GM21576 (cell line): ENCODE results near the gene MAPKAPK2.

ENCODE experiments used
- ATAC-seq: cut with Tn5 transposase; IDR thresholded peaks from one replicate; pipeline ENCODE4 v1.9.1; 2021; ENCODE audit warnings: mild to moderate bottlenecking, moderate library complexity; ENCODE audit not compliant: unreplicated experiment

Gene MAPKAPK2

DNA sequence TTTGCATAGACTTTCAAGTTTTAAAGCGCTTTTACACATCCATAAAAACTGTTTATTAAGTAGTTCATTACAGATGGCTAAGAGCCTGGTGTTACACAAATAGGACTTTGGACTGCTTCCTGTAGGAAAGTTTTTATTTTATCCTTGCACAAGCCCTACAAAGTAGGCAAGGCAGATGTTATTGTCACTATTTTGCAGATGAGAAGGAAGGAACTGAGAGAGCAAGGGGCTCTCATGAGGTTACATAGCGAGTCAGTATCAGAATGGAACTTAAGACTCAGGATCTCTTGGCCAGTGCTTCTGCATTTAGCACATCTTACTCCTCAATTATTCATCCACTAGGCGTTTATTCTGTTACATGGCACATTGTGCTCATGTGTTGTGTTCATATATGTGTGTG lies 2.6 kb upstream of the MAPKAPK2 start:
- no peak for ATAC-seq

DNA sequence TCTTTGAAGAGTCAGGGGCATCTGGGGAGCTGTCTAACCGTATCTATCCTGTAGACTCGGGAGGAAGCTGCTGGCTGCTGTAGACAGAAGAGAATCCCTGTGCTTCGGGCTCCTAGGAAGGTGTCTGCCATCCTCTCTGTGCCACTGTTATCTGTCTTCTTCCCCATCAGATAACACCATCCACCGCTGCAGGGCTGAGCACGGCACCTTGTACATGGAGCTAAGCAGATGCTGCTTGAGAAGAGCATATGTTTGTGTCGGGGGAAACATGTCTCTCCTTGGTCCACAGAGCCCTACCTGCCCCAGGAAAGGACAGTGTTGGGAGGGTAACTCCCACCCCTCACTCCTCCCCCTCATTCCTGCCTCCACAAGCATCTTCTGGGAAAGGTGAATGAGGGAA lies 1.4 kb upstream of the MAPKAPK2 start:
- no peak for ATAC-seq

DNA sequence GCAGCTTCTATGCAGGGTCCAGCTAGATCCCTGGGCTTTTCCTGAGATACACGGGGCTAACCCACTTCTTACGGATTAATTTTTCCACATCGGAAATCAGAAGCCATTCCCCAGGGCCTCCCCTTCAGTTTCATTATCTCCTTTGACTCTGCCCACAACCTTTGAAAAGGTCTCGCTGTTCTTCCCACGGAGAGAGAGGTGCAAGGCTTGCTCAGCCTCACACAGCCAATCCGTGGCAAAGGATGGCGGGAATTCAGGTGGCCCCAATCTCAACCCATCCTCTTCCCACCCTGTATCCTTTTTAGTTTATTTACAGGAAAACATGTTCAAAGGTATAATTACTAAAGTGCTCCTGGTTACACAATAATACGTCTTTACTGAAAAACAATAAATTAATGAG lies 702 bp upstream of the MAPKAPK2 start:
- no peak for ATAC-seq

DNA sequence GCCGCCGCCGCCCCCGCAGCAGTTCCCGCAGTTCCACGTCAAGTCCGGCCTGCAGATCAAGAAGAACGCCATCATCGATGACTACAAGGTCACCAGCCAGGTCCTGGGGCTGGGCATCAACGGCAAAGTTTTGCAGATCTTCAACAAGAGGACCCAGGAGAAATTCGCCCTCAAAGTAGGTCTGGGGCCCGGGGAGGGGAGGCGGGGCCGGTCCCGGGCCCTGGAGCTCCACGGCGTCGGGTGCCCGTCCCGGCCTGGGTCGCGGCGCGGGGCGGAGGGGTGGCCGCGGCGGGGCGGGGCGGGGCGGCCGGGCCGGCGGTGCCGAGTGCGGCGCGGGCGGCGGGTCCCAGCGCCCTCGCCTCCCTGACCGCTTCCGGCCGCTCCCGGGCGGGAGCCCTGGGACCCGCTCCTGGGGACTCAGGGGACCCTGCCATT lies 646 bp downstream of the MAPKAPK2 start:
- ATAC-seq, result no peak

DNA sequence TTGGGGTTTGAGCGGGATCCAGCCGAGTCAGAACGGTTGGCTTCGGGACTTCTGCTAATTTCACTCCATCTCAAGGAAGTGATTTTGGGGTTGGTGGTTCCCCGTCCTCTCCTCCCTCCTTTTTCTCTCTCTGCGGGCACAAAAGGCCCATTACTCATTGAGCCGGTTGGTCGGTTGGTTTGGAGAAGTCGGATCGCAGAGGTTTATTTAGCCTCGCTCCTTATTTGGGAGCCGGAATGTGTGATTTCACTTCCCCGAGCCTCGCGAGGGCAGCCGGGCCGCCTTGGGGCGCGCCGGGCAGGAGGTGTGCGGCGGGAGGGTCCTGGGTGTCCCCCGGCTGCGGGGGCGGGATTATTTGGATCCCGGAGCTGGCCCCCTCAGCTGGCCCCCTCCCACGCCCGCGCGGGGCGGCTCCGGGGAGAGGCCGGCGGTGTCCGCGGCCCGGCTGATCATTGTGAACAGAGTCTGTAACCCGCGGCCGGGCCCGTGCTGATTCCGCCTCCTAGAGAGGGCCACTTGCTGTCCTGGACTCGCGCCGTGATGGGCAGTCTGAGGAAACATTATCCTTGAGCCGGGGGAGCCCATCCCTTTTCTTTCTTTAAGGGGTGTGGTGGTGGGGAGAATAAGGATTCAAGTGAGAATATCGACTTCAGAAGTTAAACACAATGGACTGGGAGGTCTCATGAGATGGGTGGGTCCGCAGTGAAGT lies 1.2 kb downstream of the MAPKAPK2 start:
- ATAC-seq, result no peak

DNA sequence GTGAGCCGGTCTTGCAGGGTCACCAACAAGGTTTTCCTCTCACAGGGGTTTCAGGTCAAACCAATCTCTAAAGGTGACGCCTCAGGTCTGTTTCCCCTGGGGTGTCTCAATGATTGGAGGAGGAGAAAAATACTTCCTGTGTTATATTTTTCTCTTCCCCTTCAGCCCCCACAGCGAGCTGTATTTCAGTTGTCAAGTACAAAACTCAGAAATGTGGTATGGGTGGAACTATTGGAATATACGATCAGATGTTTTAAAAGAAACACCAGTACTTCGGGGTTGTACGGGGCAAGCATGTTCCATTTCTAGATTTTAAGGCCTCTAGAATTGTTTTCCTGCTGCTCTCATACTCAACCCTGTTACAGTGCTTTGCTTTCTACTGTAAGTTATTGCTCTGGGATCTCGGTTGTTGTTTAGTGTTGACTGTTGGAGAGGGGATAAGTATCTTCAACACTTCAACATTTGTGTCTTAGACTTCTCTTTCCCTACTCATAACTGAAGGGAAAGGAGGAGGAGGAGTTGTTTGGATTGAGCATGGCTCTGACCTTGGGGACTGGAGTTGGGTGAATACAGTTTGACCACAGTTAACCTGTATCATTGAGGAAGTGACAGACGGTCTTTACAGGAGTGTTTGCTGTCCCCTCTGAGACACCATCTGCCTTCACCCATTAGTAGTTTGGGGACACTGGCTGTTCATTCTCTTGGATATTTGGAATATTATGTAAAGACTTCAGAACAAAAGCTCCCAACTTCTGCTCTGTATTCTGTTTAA lies 2.0 kb downstream of the MAPKAPK2 start:
- peak; percentile 36 for ATAC-seq

DNA sequence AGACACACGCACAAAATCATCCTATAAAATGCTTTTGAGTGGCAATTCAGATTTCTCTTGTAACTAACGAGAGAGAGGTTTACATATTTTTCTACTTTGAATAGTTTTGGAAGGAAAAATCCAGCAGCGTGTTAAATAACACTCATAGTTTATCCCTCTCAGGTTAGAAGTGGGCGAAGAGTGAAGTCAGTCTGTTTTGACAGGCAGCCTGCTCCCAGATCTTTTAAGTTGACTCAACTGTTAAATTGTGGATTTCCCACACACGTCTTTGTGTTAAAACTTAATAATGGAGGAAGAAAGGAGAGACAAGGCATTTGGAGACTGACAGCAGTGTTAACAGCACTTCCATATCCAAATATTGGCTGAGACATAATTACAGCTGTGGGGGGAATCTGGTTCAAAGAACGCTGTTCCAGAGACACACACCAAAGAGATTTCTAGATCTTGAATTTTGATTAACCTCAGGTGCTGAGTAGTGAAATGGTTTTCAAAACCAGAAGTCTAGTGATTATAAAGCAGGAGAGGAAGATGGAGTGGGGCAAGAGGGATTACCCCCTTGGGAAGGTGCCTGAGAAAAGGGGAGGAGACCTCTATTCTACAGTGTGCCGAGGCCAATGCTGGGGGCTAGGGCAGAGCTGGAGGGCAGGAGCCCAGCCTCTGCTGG lies 2.7 kb downstream of the MAPKAPK2 start:
- no peak for ATAC-seq

DNA sequence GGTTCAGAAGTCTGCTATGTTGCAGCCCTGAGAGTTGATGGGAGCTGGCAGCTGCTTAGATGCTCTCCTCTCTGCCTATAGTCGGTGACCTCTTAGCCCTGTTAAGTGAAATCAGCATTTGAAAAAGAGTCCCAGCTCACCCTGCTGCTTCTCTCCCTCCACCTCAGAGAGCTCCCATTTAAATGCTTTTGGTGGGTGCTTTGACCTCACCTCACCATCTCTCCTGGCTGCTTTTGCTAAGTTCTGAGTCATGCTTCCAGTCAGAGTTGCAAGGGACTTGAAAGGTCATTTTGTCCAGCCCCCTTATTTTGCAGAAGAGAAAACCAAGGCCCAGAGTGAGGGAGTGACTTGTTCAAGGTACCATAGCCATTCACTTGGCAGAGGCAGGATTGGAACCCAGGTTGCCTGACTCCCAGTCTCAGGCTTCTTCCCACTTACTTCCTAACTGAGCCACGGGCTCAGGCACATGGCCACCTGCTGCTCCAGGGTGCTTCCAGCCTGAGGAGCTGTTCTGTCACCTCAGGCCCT lies 3.3 kb downstream of the MAPKAPK2 start:
- no peak for ATAC-seq

DNA sequence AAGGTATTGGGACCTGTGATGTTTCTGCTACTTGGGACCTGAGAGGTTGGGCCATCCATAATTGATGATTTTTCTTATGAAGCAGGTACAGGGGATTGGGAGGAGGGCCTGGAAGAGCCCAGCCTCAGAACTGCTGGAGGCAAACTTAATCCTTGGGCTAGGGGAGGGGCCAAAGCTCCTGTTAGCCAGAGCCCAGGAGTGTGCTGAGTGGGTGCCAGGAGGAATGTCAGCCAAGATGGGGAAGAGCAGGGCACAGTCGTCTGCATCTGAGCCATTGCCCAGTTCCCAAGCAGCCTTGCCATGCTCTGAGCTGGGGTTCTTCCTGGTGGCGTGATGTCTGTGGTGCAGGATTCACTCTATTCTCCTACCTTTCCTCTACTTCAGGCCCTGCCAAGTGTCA lies 5.8 kb downstream of the MAPKAPK2 start:
- ATAC-seq, result no peak

DNA sequence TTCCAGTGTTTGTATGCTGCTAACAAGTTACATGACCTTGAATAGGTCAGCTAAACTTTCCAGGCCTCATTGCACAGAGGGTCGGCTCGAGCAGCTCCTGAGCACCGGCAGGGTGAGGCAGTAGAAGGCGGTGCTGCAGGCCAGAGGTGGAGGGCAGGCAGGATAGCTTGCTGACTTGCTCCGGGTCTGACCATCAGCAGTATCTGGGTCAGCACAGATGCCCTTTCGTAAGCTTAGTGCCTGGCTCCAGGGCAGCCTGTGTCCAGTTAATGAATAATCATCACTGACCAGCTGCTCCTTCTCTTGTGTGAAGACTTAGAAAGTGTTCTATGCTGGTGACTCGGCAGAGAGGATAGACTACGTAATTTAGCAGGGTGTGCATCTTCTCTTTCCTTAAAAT lies 6.9 kb downstream of the MAPKAPK2 start:
- no peak for ATAC-seq

DNA sequence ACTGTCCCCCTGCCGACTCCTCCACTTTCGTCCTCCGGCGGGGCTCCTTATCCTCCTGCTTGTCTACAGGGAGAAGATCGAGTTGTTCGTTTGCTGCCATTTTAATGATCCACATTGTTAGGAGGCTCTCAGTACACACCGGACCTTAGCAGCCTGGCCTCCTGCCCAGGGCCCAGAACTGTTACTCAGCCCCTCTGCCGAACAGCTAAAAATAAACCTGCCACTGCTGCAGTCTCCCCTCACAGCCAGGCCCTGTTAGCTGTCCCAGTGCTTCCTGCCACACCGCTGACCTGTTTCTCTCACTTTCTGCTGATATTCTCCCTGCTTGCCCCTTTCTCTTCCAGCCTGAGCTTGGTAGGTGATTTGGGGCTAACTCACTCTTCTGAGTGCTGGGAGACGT lies 8.3 kb downstream of the MAPKAPK2 start:
- no peak for ATAC-seq

DNA sequence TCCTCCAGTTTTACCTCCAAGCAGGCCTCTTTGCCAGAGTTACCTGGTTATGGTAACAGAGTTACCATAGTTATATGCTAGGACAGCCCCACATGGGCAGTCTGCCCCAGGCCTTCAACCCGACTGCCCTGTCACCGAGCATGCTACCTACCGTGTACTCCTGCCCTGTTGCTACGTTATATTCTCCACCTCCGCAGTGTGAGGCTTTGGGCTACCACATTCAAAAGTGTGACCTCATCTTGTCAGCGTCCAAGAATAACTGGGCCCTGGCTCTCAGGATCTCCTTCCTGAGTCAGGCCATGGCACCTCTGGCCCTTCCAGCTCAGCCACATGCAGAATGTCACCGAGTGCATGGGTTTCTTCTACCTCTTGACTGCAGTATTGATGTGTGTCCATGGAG lies 8.9 kb downstream of the MAPKAPK2 start:
- ATAC-seq, result no peak

DNA sequence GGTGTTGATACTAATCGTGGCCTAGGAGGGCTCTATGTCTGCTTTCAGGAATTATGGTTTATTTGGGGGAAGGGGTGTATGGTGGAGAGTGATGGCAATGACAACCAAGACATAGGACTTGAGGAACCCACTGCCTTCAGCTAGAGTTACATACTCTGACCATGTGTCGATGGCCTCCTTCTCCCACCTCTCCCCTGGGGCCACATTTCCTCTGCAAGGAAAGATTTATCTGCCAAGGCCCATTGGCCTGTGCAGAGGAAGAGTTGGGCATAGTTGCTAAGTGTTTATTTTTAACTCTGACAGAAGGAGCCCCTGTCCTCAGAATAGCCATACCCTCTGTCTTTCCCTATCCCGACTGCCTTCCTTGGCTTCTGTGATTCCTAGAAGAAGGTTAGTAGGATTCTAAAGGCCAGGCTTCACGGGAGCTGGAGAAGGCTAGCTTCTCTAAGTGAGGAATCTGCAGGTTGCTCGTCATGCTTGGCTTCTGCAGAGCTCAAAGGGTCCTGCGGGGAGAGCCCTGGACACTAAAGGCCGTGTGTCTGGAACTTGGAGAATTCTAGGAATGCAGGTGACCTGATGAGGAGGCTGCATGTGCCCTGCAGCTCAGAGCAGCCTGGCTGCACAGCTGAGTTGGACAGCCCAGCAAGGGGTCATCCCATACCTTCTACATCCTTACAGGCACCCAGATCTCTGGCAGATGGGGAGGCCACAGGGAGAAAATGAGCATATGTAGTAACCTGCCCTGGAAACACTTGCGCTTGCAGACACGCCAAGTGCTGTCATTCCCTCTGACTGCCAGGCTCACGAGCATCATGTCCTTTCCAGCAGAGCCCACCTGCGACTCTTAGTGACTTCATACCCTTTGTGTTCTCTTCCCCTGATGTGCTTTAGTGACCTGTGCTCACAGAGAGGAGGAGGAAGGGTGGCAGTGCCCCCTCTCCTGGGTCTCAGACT lies 9.7 kb downstream of the MAPKAPK2 start:
- ATAC-seq, result no peak

DNA sequence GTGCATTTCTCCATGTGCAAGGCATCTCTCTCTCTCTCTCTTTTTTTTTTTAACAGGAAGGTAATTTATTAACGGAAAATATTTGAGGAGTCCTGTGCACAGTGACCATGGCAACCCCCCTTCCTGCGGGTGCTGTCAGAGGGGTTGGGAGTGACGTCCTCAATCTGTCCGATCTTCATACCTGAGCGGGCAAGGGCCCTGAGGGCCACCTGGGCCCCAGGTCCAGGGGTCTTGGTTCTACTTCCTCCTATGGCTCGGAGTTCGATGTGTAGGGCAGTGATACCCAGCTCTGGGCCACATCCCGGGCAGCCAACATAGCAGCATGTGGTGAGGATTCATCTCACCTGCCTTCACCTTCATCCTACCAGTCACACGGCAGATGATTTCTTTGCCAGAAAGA lies 11.0 kb downstream of the MAPKAPK2 start:
- no peak for ATAC-seq

DNA sequence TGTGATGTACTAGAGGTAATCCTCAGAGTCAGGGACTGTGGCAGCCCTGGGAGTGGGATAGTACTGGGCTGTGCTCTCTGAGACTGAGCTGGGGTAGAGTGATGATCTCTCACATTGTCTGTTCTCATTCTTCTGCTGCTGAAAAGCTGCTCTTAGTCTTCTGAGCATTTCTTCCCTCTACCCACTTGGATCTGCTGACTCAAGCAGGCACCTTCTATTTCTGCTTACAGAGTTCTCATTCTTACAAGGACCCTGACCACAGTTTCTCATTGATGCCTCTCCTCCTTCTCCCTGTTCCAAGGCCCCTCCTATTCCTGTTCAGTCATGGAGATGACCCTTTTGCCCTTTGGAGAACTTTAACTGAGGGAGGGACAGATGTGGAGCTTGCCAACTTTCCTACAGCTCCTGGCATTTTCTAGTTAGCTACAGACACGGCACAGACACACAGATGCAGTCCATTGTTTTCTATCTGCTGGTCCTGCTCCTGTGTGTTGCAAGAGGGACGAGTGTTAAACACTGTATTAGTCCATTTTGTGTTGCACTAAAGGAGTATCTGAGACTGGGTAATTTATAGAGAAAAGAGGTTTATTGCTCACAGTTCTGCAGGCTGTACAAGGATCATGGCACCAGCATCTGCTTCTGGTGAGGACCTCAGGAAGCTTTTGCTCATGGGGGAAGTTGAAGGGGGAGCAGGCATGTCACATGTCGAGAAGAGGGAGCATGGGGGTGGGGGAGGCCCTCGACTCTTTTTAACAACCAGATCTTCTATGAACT lies 12.3 kb downstream of the MAPKAPK2 start:
- ATAC-seq, result no peak

DNA sequence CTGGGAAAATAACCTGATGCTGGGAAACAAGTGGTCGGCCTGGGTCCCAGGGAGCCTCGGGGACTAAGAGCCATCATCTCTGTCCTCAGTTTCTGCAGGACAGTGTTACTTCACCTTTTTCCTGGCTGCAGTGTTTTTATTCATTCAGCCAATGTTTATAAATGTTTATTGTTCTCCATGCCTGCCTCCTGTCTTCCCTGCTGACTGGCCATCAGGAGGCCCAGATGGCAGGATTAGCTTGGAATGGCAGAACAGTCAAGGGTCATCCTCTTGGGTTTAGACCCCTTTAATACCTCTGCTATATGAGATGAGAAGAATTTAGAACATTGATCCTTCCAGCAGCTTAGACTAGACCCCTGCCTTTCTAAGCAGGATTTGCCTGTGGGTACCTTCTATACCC lies 13.3 kb downstream of the MAPKAPK2 start:
- no peak for ATAC-seq

DNA sequence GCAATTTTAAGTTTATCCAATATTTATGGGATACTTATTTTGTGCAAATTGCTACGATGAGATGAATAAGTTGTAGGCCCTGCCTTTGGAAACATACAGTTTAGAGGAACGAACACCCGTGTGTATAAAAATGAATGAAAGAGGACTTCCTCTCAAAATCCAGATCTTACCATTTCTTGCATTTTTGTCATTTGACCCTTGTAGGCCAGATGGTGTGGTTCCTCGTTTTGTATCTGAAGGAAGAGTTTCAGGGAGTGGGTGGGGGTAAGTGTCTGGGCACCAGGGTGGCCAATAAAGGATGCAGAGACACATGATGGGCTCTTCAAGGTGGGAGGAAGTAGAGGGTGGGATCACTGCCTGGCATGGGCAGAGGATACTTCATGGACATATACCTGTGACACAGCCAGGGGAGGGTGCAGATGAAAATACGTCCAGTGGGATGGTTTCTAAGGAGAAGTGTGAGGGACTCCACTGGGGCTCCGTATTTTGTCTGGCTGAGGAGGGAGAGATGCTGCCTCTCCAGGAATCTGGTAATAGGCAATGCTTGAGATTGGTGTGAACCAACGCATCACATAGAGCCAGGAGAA lies 14.4 kb downstream of the MAPKAPK2 start:
- ATAC-seq, result no peak

DNA sequence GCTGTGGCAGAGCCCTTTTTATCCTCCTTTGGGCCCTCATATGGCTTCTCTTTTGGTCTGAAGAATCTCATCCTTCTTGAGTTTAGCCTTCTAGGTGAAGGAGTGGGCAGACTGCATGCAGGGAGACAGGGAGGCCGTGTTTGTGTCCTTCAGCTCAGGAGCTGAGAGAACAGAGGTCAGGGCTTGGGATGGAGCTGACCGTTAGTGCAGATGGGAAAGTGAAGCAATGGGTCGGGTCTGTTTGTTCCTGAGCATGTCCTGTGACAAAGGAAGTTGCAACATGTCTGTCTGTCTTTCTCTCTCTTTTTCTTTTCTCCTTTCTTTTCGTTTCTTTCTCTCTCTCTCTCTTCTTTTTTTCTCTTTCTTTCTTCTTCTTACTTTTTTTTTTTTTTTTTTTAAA lies 14.9 kb downstream of the MAPKAPK2 start:
- ATAC-seq, result no peak

DNA sequence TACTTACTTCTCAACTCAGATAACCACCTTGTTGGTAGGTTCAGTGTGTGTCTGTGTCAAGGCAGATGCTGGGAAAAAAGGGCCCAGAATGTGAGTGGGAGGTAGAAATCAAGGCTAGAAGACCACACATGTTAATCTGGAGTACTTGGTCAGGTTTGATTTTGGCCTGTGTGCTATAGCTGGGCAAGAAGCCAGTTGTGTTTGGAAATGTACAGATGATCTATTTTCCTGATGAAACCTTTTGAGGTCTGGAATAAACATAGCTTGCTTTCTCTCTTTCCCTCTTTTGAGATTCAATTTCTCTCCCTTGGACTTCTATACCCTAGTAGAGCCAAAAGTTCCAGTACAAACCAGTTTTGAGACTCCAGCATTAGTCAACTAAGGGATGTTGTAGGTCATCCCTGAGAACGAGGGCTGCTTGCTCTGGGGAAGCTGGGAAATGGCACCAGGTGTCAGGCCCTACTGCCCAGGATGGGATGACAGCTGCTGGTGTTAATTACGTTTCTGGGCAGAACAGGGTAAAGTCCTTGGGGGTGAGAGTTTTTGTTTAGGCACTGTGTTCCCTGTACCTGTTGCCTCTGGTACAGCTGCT lies 15.8 kb downstream of the MAPKAPK2 start:
- ATAC-seq, result no peak
